Breast epithelium (tissue), 3 donors: ENCODE measurements around the gene AMD1.

Experiments
- CTCF ChIP-seq, 3 donors: fragments of 450-650 bp; IDR thresholded peaks; one replicate each; pipeline ENCODE4 v1.5.1; 2016 to 2017; ENCODE audit warnings: antibody characterized with exemption in 3 of 3, mild to moderate bottlenecking in 3 of 3, moderate library complexity in 3 of 3
- POLR2A ChIP-seq: fragments of 450-650 bp; IDR thresholded peaks from one replicate; pipeline ENCODE4 v1.6.1; 2016; ENCODE audit warnings: antibody characterized with exemption, mild to moderate bottlenecking, moderate library complexity
- POLR2AphosphoS5 ChIP-seq, 3 donors: sonication (generic); formaldehyde crosslinking; IDR thresholded peaks; one replicate each; pipeline ENCODE4 v1.6.1; 2017; ENCODE audit warnings: antibody characterized with exemption in 3 of 3

- TF ChIP-seq POLR2A (no peak), CTCF (IDR thresholded peaks at IDR 0.05) (no peak), POLR2AphosphoS5 (IDR thresholded peaks at IDR 0.05) (no peak)
Measured at GRCh38 chr6:110900028-110900598, 25.5 kb downstream of the AMD1 start.
